Gastroesophageal sphincter (tissue), 3 donors: ENCODE measurements around the gene NEU4.

Experiments used
- CTCF ChIP-seq, 4 experiments: fragments of 200-600 bp in 2 of 4; fragments of 450-650 bp in 2 of 4; sonication (generic) in 1 of 4; IDR thresholded peaks; one replicate each; pipeline ENCODE4 v1.5.1; 2017 to 2019; ENCODE audit warnings: antibody characterized with exemption in 4 of 4, mild to moderate bottlenecking in 2 of 4, moderate library complexity in 2 of 4
- EP300 ChIP-seq: sonication (generic); formaldehyde crosslinking; IDR thresholded peaks from one replicate; pipeline ENCODE4 v1.6.1; 2017; ENCODE audit warnings: antibody characterized with exemption, mild to moderate bottlenecking
- POLR2AphosphoS5 ChIP-seq: sonication (generic); formaldehyde crosslinking; IDR thresholded peaks from one replicate; pipeline ENCODE4 v1.6.1; 2017; ENCODE audit warnings: antibody characterized with exemption

- no peak for TF ChIP-seq CTCF (IDR thresholded peaks at IDR 0.05)
- TF ChIP-seq POLR2AphosphoS5: no peak
- no peak for TF ChIP-seq EP300
Measured at GRCh38 chr2:241798081-241798630, 10.8 kb upstream of the NEU4 start.
